GM12892 (cell line): ENCODE data around the gene FAM110D.
A peak's percentile ranks its signal among the peaks of the same experiment; 100 is the strongest.

ENCODE experiments used
- DNase-seq: peaks from one replicate; pipeline ENCODE4 v3.0.0; 2011; ENCODE audit not compliant: insufficient read length
- FAIRE-seq: peaks from 2 replicates; lab custom pipeline; 2011; peaks lifted over from hg19 to GRCh38; lab: Jason Lieb, UNC
- POLR2A ChIP-seq: IDR thresholded peaks from 2 replicates; pipeline ENCODE4 v1.6.1; 2011; ENCODE audit warnings: low read depth, low read length, control low read depth
- POLR2AphosphoS5 ChIP-seq: IDR thresholded peaks from 2 replicates; pipeline ENCODE4 v1.6.1; 2011; ENCODE audit warnings: low read depth, low read length, control low read depth
- TAF1 ChIP-seq: IDR thresholded peaks from 2 replicates; pipeline ENCODE4 v1.6.1; 2011; ENCODE audit warnings: low read depth, mild to moderate bottlenecking, control low read depth, low read length, borderline replicate concordance

FAM110D gene

GRCh38 chr1:26158271-26158907 is 490 bp upstream of the FAM110D start:
- no peak for DNase-seq
- no peak for TF ChIP-seq TAF1
- no peak for FAIRE-seq

GRCh38 chr1:26159743-26160039 is 812 bp downstream of the FAM110D start:
- no peak for TF ChIP-seq POLR2A
- FAIRE-seq, result no peak

GRCh38 chr1:26160527-26161414 is 1.9 kb downstream of the FAM110D start:
- TF ChIP-seq POLR2AphosphoS5 (no peak), POLR2A (no peak), TAF1 (no peak)
- FAIRE-seq, result no peak
- no peak for DNase-seq

More at GRCh38 chr1:26159743-26160039, 812 bp downstream of the FAM110D start:
- no peak for DNase-seq

GRCh38 chr1:26161415-26162219 is 2.7 kb downstream of the FAM110D start:
- TF ChIP-seq POLR2AphosphoS5 (no peak), POLR2A (no peak), TAF1 (no peak)
- no peak for DNase-seq
- FAIRE-seq, result no peak

- TF ChIP-seq TAF1, result no peak
- no peak for TF ChIP-seq POLR2A
- no peak for TF ChIP-seq POLR2AphosphoS5
- DNase-seq (no peak), FAIRE-seq (no peak)
Observed at GRCh38 chr1:26162220-26162709, 3.4 kb downstream of the FAM110D start.

GRCh38 chr1:26163684-26164035 is 4.8 kb downstream of the FAM110D start:
- TF ChIP-seq POLR2AphosphoS5, result no peak
- no peak for TF ChIP-seq POLR2A
- TF ChIP-seq TAF1, result no peak
- no peak for FAIRE-seq
- DNase-seq, result no peak

GRCh38 chr1:26164036-26164860 is 5.4 kb downstream of the FAM110D start:
- peak; percentile 24 for FAIRE-seq
- TF ChIP-seq TAF1, result no peak
- TF ChIP-seq POLR2AphosphoS5, result no peak
- TF ChIP-seq POLR2A, result no peak

GRCh38 chr1:26164861-26165842 is 6.3 kb downstream of the FAM110D start:
- TF ChIP-seq POLR2AphosphoS5, result no peak
- no peak for TF ChIP-seq TAF1
- no peak for TF ChIP-seq POLR2A
- DNase-seq (no peak), FAIRE-seq (no peak)

More at GRCh38 chr1:26164036-26164860, 5.4 kb downstream of the FAM110D start:
- peak; percentile 64 for DNase-seq

- DNase-seq (no peak), FAIRE-seq (no peak)
- TF ChIP-seq TAF1 (no peak), POLR2AphosphoS5 (no peak), POLR2A (no peak)
Observed at GRCh38 chr1:26166719-26167281, 7.9 kb downstream of the FAM110D start.

GRCh38 chr1:26168410-26169197 is 9.7 kb downstream of the FAM110D start, which contains the start of gene C1orf232:
Gene C1orf232 (minus strand): TSS chr1:26168963. CDS start chr1:26168499, 464 bp downstream.
- DNase-seq (no peak), FAIRE-seq (no peak)
- TF ChIP-seq TAF1 (no peak), POLR2AphosphoS5 (no peak), POLR2A (no peak)
